H1 (cell line): Measurements from ENCODE around the gene CDX2. TPM values are rescaled to one million over a fixed set of nuclear protein-coding genes. Genes with fewer than 3 reads are reported as not detected.
A peak's percentile ranks its signal among the peaks of the same experiment; 100 is the strongest.

Experiments
- CTCF ChIA-PET: fragments of 300-600 bp; sonication (Branson Sonifier 250); formaldehyde crosslinking; loops from one replicate; lab custom pipeline; 2021; ENCODE audit not compliant: partially characterized antibody; lab: Charles Lee
- POLR2A ChIA-PET: fragments of 300-600 bp; sonication (Branson Sonifier 250); formaldehyde crosslinking; loops from one replicate; lab custom pipeline; 2021; ENCODE audit warnings: inconsistent platforms; ENCODE audit not compliant: partially characterized antibody; lab: Charles Lee
- DNase-seq, 2 experiments: peaks; one replicate each; pipeline versions ENCODE4 v3.0.0 to v3.0.0-alpha.2; 2010 to 2022; ENCODE audit warnings: low spot score in 2 of 2, low read depth in 1 of 2, mixed read lengths in 1 of 2
- FAIRE-seq: peaks from 2 replicates; lab custom pipeline; 2011; peaks lifted over from hg19 to GRCh38; lab: Jason Lieb, UNC
- H2AFZ ChIP-seq: 2 replicates; pipeline ENCODE4 v1.8.1; 2012; ENCODE audit warnings: low read length, inconsistent platforms
- H2AK5ac ChIP-seq: 2 replicates; pipeline ENCODE4 v1.6.1; 2013; ENCODE audit warnings: low read depth, low read length
- H2BK120ac ChIP-seq: replicated peaks from 2 replicates; pipeline ENCODE3; 2013; ENCODE audit warnings: low read depth, low read length, inconsistent platforms
- H2BK12ac ChIP-seq: 2 replicates; pipeline ENCODE4 v1.6.1; 2013; ENCODE audit warnings: low read depth, low read length
- H2BK15ac ChIP-seq: 2 replicates; pipeline ENCODE4 v1.6.1; 2013; ENCODE audit warnings: low read length
- H2BK20ac ChIP-seq: 2 replicates; pipeline ENCODE4 v1.6.1; 2013; ENCODE audit warnings: low read length
- H2BK5ac ChIP-seq: 2 replicates; pipeline ENCODE4 v1.6.1; 2013; ENCODE audit warnings: low read depth, low read length
- H3K14ac ChIP-seq: 2 replicates; pipeline ENCODE4 v1.6.1; 2013; ENCODE audit warnings: inconsistent platforms; ENCODE audit not compliant: insufficient read length
- H3K18ac ChIP-seq: 2 replicates; pipeline ENCODE4 v1.6.1; 2013; ENCODE audit warnings: low read length; ENCODE audit errors: extremely low read depth
- H3K23ac ChIP-seq: 2 replicates; pipeline ENCODE4 v1.6.1; 2013; ENCODE audit warnings: inconsistent platforms; ENCODE audit not compliant: insufficient read length
- H3K23me2 ChIP-seq: 2 replicates; pipeline ENCODE4 v1.6.1; 2013; ENCODE audit warnings: low read depth, low read length
- H3K27ac ChIP-seq: 2 replicates; pipeline ENCODE4 v1.6.1; 2011; ENCODE audit warnings: low read depth, low read length, inconsistent platforms
- H3K27me3 ChIP-seq, 4 experiments: replicated peaks in 1 of 4; 1 replicate in 1 of 4; 2 replicates in 3 of 4; pipeline versions ENCODE4 v1.6.1 to v1.8.1; 2011 to 2013; ENCODE audit warnings: low read length in 3 of 4, mild to moderate bottlenecking in 3 of 4, inconsistent platforms in 2 of 4, mixed read lengths in 2 of 4, moderate library complexity in 1 of 4; ENCODE audit not compliant: control insufficient read depth in 3 of 4, insufficient read depth in 3 of 4; ENCODE audit errors: extremely low read depth in 1 of 4
- H3K36me3 ChIP-seq, 4 experiments: 2 replicates each; pipeline versions ENCODE4 v1.6.1 to v1.8.1; 2011 to 2013; ENCODE audit warnings: mild to moderate bottlenecking in 4 of 4, low read length in 3 of 4, moderate library complexity in 2 of 4, control low read depth in 1 of 4, inconsistent platforms in 1 of 4; ENCODE audit not compliant: insufficient read depth in 4 of 4, control insufficient read depth in 2 of 4
- H3K4ac ChIP-seq: replicated peaks from 2 replicates; pipeline ENCODE3; 2013; ENCODE audit warnings: low read length, low read depth, mixed read lengths, inconsistent platforms; ENCODE audit not compliant: insufficient read length
- H3K4me1 ChIP-seq, 4 experiments: replicated peaks in 1 of 4; 1 replicate in 1 of 4; 2 replicates in 3 of 4; pipeline versions ENCODE4 v1.6.1 to v1.8.1; 2011 to 2013; ENCODE audit warnings: low read length in 3 of 4, inconsistent platforms in 2 of 4, mixed read lengths in 1 of 4; ENCODE audit not compliant: insufficient read depth in 4 of 4, control insufficient read depth in 3 of 4
- H3K4me2 ChIP-seq, 2 experiments: 2 replicates each; pipeline versions ENCODE4 v1.6.1 to v1.8.1; 2011 to 2013; ENCODE audit warnings: low read depth in 2 of 2, low read length in 2 of 2, control low read depth in 1 of 2, inconsistent platforms in 1 of 2, mild to moderate bottlenecking in 1 of 2; ENCODE audit not compliant: insufficient read depth in 1 of 2
- H3K4me3 ChIP-seq, 4 experiments: fragments of 200-600, 300-600 bp in 1 of 4; sonication (generic), shearing (Covaris generic), sonication (Bioruptor Twin) in 1 of 4; 2 replicates each; pipeline versions ENCODE4 v1.5.1 to v1.8.1; 2011 to 2016; ENCODE audit warnings: low read length in 4 of 4, low read depth in 3 of 4, control low read depth in 2 of 4, inconsistent platforms in 2 of 4, mild to moderate bottlenecking in 2 of 4, mixed read lengths in 1 of 4, moderate library complexity in 1 of 4; ENCODE audit not compliant: insufficient read depth in 2 of 4; ENCODE audit errors: extremely low read depth in 1 of 4
- H3K56ac ChIP-seq: replicated peaks from 2 replicates; pipeline ENCODE3; 2013; ENCODE audit warnings: low read depth, mild to moderate bottlenecking, mixed read lengths, low read length, inconsistent platforms; ENCODE audit not compliant: insufficient read length
- H3K79me1 ChIP-seq: 2 replicates; pipeline ENCODE4 v1.6.1; 2013; ENCODE audit warnings: low read depth, low read length, control low read depth
- H3K79me2 ChIP-seq, 2 experiments: 2 replicates each; pipeline versions ENCODE4 v1.6.1 to v1.8.1; 2012 to 2013; ENCODE audit warnings: low read length in 2 of 2, mild to moderate bottlenecking in 2 of 2, inconsistent platforms in 1 of 2; ENCODE audit not compliant: insufficient read depth in 2 of 2, control insufficient read depth in 1 of 2
- H3K9ac ChIP-seq, 4 experiments: replicated peaks in 1 of 4; 1 replicate in 1 of 4; 2 replicates in 3 of 4; pipeline versions ENCODE4 v1.6.1 to v1.8.1; 2011 to 2013; ENCODE audit warnings: low read depth in 3 of 4, low read length in 3 of 4, control low read depth in 2 of 4, mild to moderate bottlenecking in 2 of 4, moderate library complexity in 2 of 4, inconsistent platforms in 1 of 4; ENCODE audit errors: extremely low read depth in 1 of 4
- H3K9me3 ChIP-seq, 2 experiments: 2 replicates each; pipeline versions ENCODE4 v1.6.1 to v1.8.1; 2012 to 2013; ENCODE audit warnings: mild to moderate bottlenecking in 2 of 2, moderate library complexity in 2 of 2, control low read depth in 1 of 2, inconsistent platforms in 1 of 2, low read depth in 1 of 2, low read length in 1 of 2, mixed read lengths in 1 of 2; ENCODE audit not compliant: insufficient read depth in 2 of 2
- H4K20me1 ChIP-seq, 2 experiments: replicated peaks in 1 of 2; 2 replicates each; pipeline versions ENCODE3 to v1.8.1; 2011 to 2013; ENCODE audit warnings: inconsistent platforms in 2 of 2, low read length in 2 of 2, mild to moderate bottlenecking in 1 of 2; ENCODE audit not compliant: insufficient read depth in 2 of 2, control insufficient read depth in 1 of 2
- H4K5ac ChIP-seq: 2 replicates; pipeline ENCODE4 v1.6.1; 2013; ENCODE audit warnings: low read length, low read depth, mixed read lengths, inconsistent platforms; ENCODE audit not compliant: insufficient read length
- H4K8ac ChIP-seq: 2 replicates; pipeline ENCODE4 v1.8.0; 2013; ENCODE audit warnings: mild to moderate bottlenecking, moderate library complexity, low read length, inconsistent platforms; ENCODE audit not compliant: insufficient read depth; ENCODE audit errors: extremely low read depth
- H4K91ac ChIP-seq: replicated peaks from 2 replicates; pipeline ENCODE3; 2013; ENCODE audit warnings: low read length, mixed read lengths, inconsistent platforms; ENCODE audit not compliant: insufficient read length
- CBX8 ChIP-seq: fragments of 300-800, 300-1000 bp; sonication (generic); IDR thresholded peaks from 2 replicates; pipeline ENCODE4 v1.7.1; 2016; ENCODE audit warnings: low read depth, low read length, borderline replicate concordance
- EZH2 ChIP-seq: fragments of 200-600 bp; sonication (generic); IDR thresholded peaks from 2 replicates; pipeline ENCODE4 v1.7.1; 2012; ENCODE audit warnings: low read depth, mild to moderate bottlenecking, moderate library complexity, low read length, inconsistent platforms; ENCODE audit not compliant: severe bottlenecking
- POLR2A ChIP-seq, 2 experiments: IDR thresholded peaks; 1 replicate in 1 of 2; 2 replicates in 1 of 2; pipeline ENCODE4 v1.6.1; 2011; ENCODE audit warnings: low read depth in 2 of 2, low read length in 2 of 2, mild to moderate bottlenecking in 2 of 2; ENCODE audit errors: control extremely low read depth in 1 of 2
- RNF2 ChIP-seq: fragments of 200-900, 300-1000 bp; sonication (generic); IDR thresholded peaks from 2 replicates; pipeline ENCODE4 v1.7.1; 2016; ENCODE audit warnings: borderline replicate concordance, low read depth, mild to moderate bottlenecking, antibody characterized with exemption, low read length; ENCODE audit not compliant: poor library complexity, severe bottlenecking; ENCODE audit errors: missing control alignments
- SUZ12 ChIP-seq: fragments of 200-600 bp; sonication (generic); IDR thresholded peaks from 2 replicates; pipeline ENCODE4 v1.6.1; 2012; ENCODE audit warnings: mild to moderate bottlenecking, inconsistent platforms, low read length, moderate library complexity, mixed read lengths
- TCF12 ChIP-seq: IDR thresholded peaks from 2 replicates; pipeline ENCODE4 v1.6.1; 2011; ENCODE audit warnings: low read depth, mild to moderate bottlenecking, low read length
- WGBS, 2 experiments: shearing (Covaris generic) in 1 of 2; methylation state at CpG; one replicate each; pipeline versions ENCODE4 v1.1.6 to v1.1.7; 2013 to 2015; ENCODE audit warnings: low lambda C conversion rate in 2 of 2, mixed read lengths in 2 of 2, inconsistent platforms in 1 of 2, low coverage in 1 of 2, missing lambda C conversion rate in 1 of 2; ENCODE audit not compliant: insufficient replicate concordance in 2 of 2, insufficient coverage in 1 of 2, insufficient read length in 1 of 2; ENCODE audit errors: extremely low coverage in 1 of 2, missing lambda C conversion rate in 1 of 2; 5-methylcytosine and 5-hydroxymethylcytosine counted together
- polyA plus RNA-seq, 7 experiments: library from polyadenylated mRNA; depleted of rRNA in 3 of 7; stranded (reverse) in 5 of 7; unstranded in 2 of 7; fragments of >200 nt in 5 of 7; fragments of 200-250 nt in 2 of 7; gene quantifications; 1 replicate in 5 of 7; 2 replicates in 1 of 7; 4 replicates in 1 of 7; pipeline versions ENCODE4 v1.2.1 to v1.2.3, GENCODE V29; 2011 to 2013; ENCODE audit warnings: missing spikeins in 2 of 7, mixed read lengths in 2 of 7
- total RNA-seq: library from RNA; stranded (reverse); fragmentation: NEBNext Ultra II Directional; extraction: Animal tissue kit (Norgen Biotek cat#: 25700); gene quantifications from 2 replicates; pipeline ENCODE4 v1.2.1, GENCODE V29; 2021
- TF ChIP-seq, protein P1 (sequence below): IDR thresholded peaks from 2 replicates; pipeline ENCODE4 v1.6.1; 2012; ENCODE audit warnings: inconsistent platforms
- TF ChIP-seq, protein P2 (sequence below): IDR thresholded peaks from 2 replicates; pipeline ENCODE4 v1.6.1; 2012; ENCODE audit warnings: inconsistent platforms

CDX2 gene
- total and polyA plus RNA-seq, 2 of the 8 experiments (the other 6 are each of a cell fraction or from before 2014, with no cell fraction given) = 0.09 TPM; not detected in 1

DNA sequence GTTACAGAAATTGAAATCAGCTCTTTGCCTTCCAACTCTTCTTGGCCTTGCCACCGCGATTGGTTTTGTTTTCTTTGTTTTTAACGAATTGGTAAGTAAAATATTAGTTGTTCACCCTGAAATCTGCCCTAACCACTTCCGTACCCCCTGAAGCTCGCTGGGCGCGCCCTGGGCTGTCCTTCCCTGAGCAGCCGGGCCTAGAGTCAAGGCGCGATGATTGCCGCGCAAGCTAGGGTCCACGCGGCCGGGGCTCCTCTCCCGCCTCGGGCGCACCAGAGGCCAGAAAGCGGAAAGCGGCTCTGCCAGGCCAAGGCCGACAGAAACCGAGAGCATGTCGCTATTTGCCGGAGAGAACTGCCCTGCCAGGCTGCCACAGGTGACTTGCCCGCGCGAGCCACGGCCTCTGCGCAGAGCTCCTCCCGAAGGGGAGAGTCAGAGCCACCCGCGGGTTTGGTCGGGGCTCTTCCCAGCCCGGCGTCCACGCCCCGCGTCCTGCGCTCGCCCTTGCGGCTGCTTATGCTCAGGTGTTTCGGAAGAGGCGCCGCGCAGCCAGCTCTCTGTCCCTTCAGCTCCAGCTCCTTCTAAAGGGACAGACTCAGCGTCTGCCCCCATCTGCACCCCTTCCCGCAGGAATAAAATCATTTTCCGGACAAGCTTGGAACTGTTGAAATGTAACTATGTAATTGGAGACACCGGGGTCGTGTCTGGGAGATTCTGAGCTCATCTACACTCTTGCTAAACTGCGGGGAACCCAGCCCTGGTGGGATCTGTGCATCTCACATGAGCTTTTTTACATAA, 6.6 kb upstream of the CDX2 start:
- DNase-seq = peak in 1 of 2 experiments; percentile 67
- no peak overlapping the region for H4K5ac ChIP-seq
- H2BK20ac ChIP-seq = no peak overlapping the region
- H2BK12ac ChIP-seq = peak overlapping the region; percentile 80; the same call in 1 of the 2 replicates
- no peak overlapping the region for H2BK120ac ChIP-seq
- 6% methylated on average over 39 of the region's 51 CpGs; no CpG with 5 or more reads in 1 of the 2 experiments for WGBS, 2 experiments
- H3K27ac ChIP-seq = no peak overlapping the region
- H3K4me2 ChIP-seq = peak overlapping the region in 1 of 2 experiments; percentile 18; a peak in 1 of 4 replicates
- no peak overlapping the region for H3K23ac ChIP-seq
- no peak overlapping the region for H3K9ac ChIP-seq
- no peak overlapping the region for H2AFZ ChIP-seq
- FAIRE-seq = no peak
- H3K79me2 ChIP-seq = no peaks in the 10 kb centered on the region
- peak overlapping the region; percentile 72; the same call in 1 of the 2 replicates for H2AK5ac ChIP-seq
- H3K56ac ChIP-seq = no peak overlapping the region
- no peak overlapping the region for H4K91ac ChIP-seq
- H3K36me3 ChIP-seq = peaks cover 0 to 11% (median 0%) of the 10 kb centered on the region in 4 experiments; a peak in 1 of 8 replicates
- TF ChIP-seq CBX8 (peak; percentile 95; the same call in 1 of the 2 replicates), RNF2 (peak; percentile 100), TCF12 (0 out of 2 replicates have a peak, but pooled peaks have one; percentile 1), POLR2A (IDR thresholded peaks at IDR 0.05; ENCODE audit: control extremely low read depth in 1 of 2, low read depth in 2 of 2, low read length in 2 of 2) (no peak), EZH2 (peak; percentile 100), SUZ12 (peak; percentile 100)
- TF ChIP-seq, protein P1, sequence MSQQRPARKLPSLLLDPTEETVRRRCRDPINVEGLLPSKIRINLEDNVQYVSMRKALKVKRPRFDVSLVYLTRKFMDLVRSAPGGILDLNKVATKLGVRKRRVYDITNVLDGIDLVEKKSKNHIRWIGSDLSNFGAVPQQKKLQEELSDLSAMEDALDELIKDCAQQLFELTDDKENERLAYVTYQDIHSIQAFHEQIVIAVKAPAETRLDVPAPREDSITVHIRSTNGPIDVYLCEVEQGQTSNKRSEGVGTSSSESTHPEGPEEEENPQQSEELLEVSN = peak; percentile 25; the same call in 1 of the 2 replicates
- TF ChIP-seq, protein P2, sequence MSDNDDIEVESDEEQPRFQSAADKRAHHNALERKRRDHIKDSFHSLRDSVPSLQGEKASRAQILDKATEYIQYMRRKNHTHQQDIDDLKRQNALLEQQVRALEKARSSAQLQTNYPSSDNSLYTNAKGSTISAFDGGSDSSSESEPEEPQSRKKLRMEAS = no peak
- ChIA-PET POLR2A (interaction anchor here (1.1 to 5.0 kb wide), 4 partner anchors 9 to 56 kb away, joined by 3 to 31 read pairs (median 11); partner anchors contain the start of genes CDX2 and PDX1), CTCF (interaction anchor here (0.7 to 20.5 kb wide), 14 partner anchors 3 to 177 kb away, joined by 3 to 283 read pairs (median 4); partner anchors contain the start of genes CDX2 and URAD)
- peaks cover 97 to 100% (median 100%) of the 10 kb centered on the region in 4 experiments for H3K27me3 ChIP-seq
- no peak overlapping the region for H3K4ac ChIP-seq
- H3K79me1 ChIP-seq = no peaks in the 10 kb centered on the region
- H2BK15ac ChIP-seq = peak overlapping the region; percentile 29; the same call in 1 of the 2 replicates
- H3K4me3 ChIP-seq = no peak overlapping the region
- H4K8ac ChIP-seq = no peak overlapping the region
- H3K18ac ChIP-seq = peak overlapping the region; percentile 64; the same call in 1 of the 2 replicates
- H4K20me1 ChIP-seq = peaks cover 21 to 46% of the 10 kb centered on the region in 2 experiments
- H3K4me1 ChIP-seq = peaks cover 0 to 27% (median 17%) of the 10 kb centered on the region in 4 experiments; a peak in 6 of 7 replicates
- H3K14ac ChIP-seq = no peak overlapping the region
- H2BK5ac ChIP-seq = no peak overlapping the region
- no peaks in the 10 kb centered on the region for H3K9me3 ChIP-seq
- H3K23me2 ChIP-seq = peaks cover 2% of the 10 kb centered on the region; the same call in 1 of the 2 replicates
